Naive B cell (primary cell): Measurements from ENCODE around the gene AATK. TPM values are rescaled to one million over a fixed set of nuclear protein-coding genes. Genes with fewer than 3 reads are reported as not detected.
"Not testable (repeated sequence)": the region's sequence is repeated elsewhere in the genome, so short reads cannot be mapped to it uniquely, and the experiment has no call there.

ENCODE experiments used
- ATAC-seq, 2 donors: fragments of 150-1000 bp; cut with Tn5 transposase; 2 replicates each; pipeline ENCODE4 v1.10.0; 2021; ENCODE audit warnings: low read depth in 2 of 2, mild to moderate bottlenecking in 2 of 2, moderate library complexity in 2 of 2
- DNase-seq: peaks from one replicate; pipeline ENCODE4 v3.0.0; 2022
- H3K27ac Mint-ChIP-seq, 6 donors: one replicate each; pipeline ENCODE4 v1.8.0; 2020 to 2022; ENCODE audit warnings: mild to moderate bottlenecking in 6 of 6, mixed read lengths in 6 of 6, moderate library complexity in 5 of 6, inconsistent platforms in 2 of 6
- H3K27me3 Mint-ChIP-seq, 3 donors: one replicate each; pipeline ENCODE4 v1.8.0; 2021 to 2022; ENCODE audit warnings: mixed read lengths in 3 of 3, mild to moderate bottlenecking in 1 of 3
- H3K36me3 Mint-ChIP-seq, 2 donors: one replicate each; pipeline ENCODE4 v1.8.0; 2020 to 2022; ENCODE audit warnings: mixed read lengths in 2 of 2, inconsistent platforms in 1 of 2, mild to moderate bottlenecking in 1 of 2
- H3K4me1 Mint-ChIP-seq, 3 donors: one replicate each; pipeline ENCODE4 v1.8.0; 2020 to 2022; ENCODE audit warnings: mixed read lengths in 3 of 3, inconsistent platforms in 1 of 3, mild to moderate bottlenecking in 1 of 3, moderate library complexity in 1 of 3
- H3K4me3 Mint-ChIP-seq, 8 donors: one replicate each; pipeline ENCODE4 v1.8.0; 2020 to 2022; ENCODE audit warnings: mild to moderate bottlenecking in 8 of 8, mixed read lengths in 8 of 8, moderate library complexity in 8 of 8, inconsistent platforms in 2 of 8
- H3K9me3 Mint-ChIP-seq, 7 donors: one replicate each; pipeline ENCODE4 v1.8.0; 2020 to 2022; ENCODE audit warnings: mixed read lengths in 7 of 7, mild to moderate bottlenecking in 5 of 7, inconsistent platforms in 2 of 7, moderate library complexity in 1 of 7
- polyA plus RNA-seq, 6 donors: library from polyadenylated mRNA; unstranded; fragments of 300-500 nt; fragmentation: Illumina TruSeq; gene quantifications; one replicate each; pipeline ENCODE4 v1.2.3, GENCODE V29; 2021; ENCODE audit warnings: low read depth in 6 of 6

AATK gene
- polyA plus RNA-seq, 6 donors from 2014 or later, result not detected

DNA sequence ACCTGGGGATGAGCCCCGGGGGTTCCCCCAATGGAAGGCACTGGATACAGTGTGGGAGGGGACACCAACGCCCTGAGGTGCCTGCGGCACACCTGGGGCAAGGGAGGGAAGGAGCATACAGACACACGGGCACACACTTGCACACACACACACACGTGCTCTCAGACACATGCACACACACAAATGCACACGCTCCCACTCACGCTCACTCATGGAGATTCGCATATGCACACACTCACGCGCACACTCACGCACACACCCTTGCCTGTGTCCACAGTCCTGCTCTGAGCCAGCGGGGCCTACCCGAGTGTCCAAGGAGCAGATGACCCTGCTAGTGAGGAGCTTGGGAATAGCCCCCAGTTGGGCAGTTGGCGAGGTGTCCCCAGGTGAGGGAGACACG is 17.4 kb downstream of the AATK start:
- peaks cover 10 to 40% (median 26%) of the 10 kb centered on the region in 3 donors for H3K27me3 Mint-ChIP-seq
- H3K27ac Mint-ChIP-seq, result no peak overlapping the region
- H3K4me3 Mint-ChIP-seq, result no peak overlapping the region
- peaks cover 0 to 3% (median 0%) of the 10 kb centered on the region in 3 donors for H3K4me1 Mint-ChIP-seq
- ATAC-seq (no peak), DNase-seq (no peak)
- no peaks in the 10 kb centered on the region for H3K36me3 Mint-ChIP-seq
- peaks cover 0 to 1% (median 0%) of the 10 kb centered on the region in 7 donors for H3K9me3 Mint-ChIP-seq

DNA sequence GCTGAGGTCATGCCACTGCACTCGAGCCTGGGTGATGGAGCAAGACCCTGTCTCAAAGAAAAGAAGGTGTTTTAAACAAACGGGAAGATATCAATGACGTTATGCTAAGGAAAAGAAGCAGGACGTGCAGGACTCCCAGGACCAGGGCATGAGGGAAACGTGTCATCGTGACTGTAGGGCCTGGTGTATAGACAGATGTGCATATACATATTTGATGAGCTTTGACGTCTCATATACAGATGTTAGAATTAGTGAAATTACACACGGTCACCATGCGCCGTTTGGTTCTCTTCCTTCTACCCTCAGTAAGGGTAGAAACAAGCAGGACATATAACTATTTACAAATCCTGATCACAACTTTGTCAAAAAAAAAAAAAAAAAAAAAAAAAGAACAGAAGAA is 18.3 kb downstream of the AATK start:
- ATAC-seq (no peak), DNase-seq (no peak)
- H3K9me3 Mint-ChIP-seq, result peaks cover 0 to 1% (median 0%) of the 10 kb centered on the region in 7 donors
- peaks cover 5 to 38% (median 26%) of the 10 kb centered on the region in 3 donors for H3K27me3 Mint-ChIP-seq
- H3K4me1 Mint-ChIP-seq, result peaks cover 0 to 3% (median 0%) of the 10 kb centered on the region in 3 donors
- H3K4me3 Mint-ChIP-seq, result no peak overlapping the region
- H3K36me3 Mint-ChIP-seq, result no peaks in the 10 kb centered on the region
- no peak overlapping the region for H3K27ac Mint-ChIP-seq

DNA sequence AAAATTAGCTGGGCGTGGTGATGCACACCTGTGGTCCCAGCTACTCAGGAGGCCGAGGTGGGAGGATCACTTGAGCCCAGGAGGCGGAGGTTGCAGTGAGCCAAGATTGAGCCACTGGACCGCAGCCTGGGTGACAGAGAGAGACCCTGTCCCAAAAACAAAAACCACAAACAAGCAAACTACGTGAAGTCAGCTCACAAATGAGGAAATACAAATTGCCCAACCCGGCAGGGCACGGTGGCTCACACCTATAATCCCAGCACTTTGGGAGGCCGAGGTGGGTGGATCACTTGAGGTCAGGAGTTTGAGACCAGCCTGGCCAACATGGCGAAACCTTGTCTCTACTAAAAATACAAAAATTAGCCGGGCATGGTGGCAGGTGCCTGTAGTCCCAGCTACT is 19.8 kb downstream of the AATK start:
- H3K36me3 Mint-ChIP-seq, H3K4me3 Mint-ChIP-seq, H3K9me3 Mint-ChIP-seq, ATAC-seq, H3K4me1 Mint-ChIP-seq, DNase-seq: not testable (repeated sequence)
- H3K27me3 Mint-ChIP-seq, result peaks cover 5 to 34% (median 29%) of the 10 kb centered on the region in 3 donors
- H3K27ac Mint-ChIP-seq, result peak overlapping the region in 1 of 6 donors; percentile 28

DNA sequence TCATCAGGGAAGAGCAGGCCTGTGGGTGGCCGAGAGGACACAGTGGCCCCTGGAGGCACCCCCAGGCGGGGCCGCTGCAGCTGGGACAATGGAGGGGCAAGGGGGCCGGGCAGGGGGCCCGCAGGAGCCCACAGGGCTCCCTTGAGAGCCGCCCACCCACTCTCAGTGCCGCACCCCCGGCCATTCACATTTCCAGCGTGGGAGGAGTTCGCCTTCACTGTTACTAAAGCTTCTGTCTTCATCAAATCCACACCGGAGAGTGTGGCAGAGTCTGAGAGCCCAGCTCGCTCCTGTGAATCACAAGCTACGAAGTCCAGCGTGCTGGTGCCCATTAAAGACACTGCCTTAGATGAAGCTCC is 21.6 kb downstream of the AATK start:
- Mint-ChIP-seq H3K4me1 (peaks cover 0 to 3% (median 0%) of the 10 kb centered on the region in 3 donors), H3K4me3 (no peak overlapping the region), H3K36me3 (no peaks in the 10 kb centered on the region), H3K27me3 (peaks cover 5 to 18% (median 15%) of the 10 kb centered on the region in 3 donors), H3K27ac (no peak overlapping the region), H3K9me3 (no peaks in the 10 kb centered on the region)
- DNase-seq (no peak), ATAC-seq (no peak)

GRCh38 chr17:81143717-81144422 is 22.2 kb downstream of the AATK start:
- no peak for DNase-seq
- no peak for ATAC-seq

GRCh38 chr17:81143200-81143527 is 22.9 kb downstream of the AATK start:
- no peak overlapping the region for H3K4me3 Mint-ChIP-seq
- ATAC-seq, result no peak
- peaks cover 0 to 4% (median 0%) of the 10 kb centered on the region in 7 donors for H3K9me3 Mint-ChIP-seq
- H3K27ac Mint-ChIP-seq, result peak overlapping the region in 1 of 6 donors; percentile 30
- peaks cover 0 to 7% (median 5%) of the 10 kb centered on the region in 3 donors for H3K4me1 Mint-ChIP-seq
- peaks cover 5 to 10% (median 9%) of the 10 kb centered on the region in 3 donors for H3K27me3 Mint-ChIP-seq
- DNase-seq, result no peak
- no peaks in the 10 kb centered on the region for H3K36me3 Mint-ChIP-seq

More at GRCh38 chr17:81143717-81144422, 22.2 kb downstream of the AATK start:
- no peak overlapping the region for H3K27ac Mint-ChIP-seq
- no peaks in the 10 kb centered on the region for H3K9me3 Mint-ChIP-seq
- peak overlapping the region in 1 of 8 donors; percentile 29 for H3K4me3 Mint-ChIP-seq
- H3K27me3 Mint-ChIP-seq, result peaks cover 5 to 15% (median 10%) of the 10 kb centered on the region in 3 donors
- H3K36me3 Mint-ChIP-seq, result no peaks in the 10 kb centered on the region
- no peaks in the 10 kb centered on the region for H3K4me1 Mint-ChIP-seq

DNA sequence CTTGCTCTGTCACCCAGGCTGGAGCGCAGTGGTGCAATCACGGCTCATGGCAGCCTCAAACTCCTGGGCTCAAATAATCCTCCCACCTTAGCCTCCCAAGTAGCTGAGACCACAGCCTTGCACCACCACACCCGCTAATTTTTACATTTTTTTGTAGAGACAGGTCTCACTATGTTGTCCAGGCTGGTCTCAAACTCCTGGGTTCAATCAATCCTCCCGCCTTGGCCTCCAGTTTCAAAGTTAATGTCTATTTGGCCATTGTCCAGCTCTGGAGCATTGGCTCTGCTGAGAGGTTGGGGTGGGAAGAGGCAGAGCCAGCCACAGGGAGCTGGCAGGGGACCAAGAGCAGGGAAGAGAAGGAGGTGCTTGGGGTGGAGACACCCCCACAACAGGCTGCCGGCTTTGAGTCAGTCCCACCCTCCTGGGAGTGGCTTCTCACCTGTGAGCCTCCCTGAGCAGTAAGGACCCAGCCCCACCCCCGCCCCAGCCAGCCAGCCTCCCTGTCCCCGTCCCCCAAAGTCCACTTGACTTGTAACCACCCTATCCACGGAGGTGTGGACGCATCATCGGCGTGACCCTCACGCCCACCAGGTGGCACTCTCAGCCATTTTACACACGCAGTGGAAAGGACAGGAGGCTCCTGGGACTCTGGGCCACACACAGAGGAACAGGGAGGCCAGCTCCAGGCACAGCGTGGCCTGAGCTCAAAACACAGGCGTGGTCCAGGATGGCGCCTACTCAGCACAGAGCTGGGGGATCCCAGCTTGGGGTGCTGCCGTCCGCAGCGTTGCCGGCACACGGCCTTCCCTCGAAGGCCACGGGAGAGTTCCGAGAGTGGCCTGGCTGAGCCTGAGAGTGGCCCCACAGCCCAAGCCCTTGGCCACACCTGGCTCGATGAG is 23.5 kb downstream of the AATK start:
- Mint-ChIP-seq H3K36me3 (no peaks in the 10 kb centered on the region), H3K27me3 (peaks cover 5 to 10% (median 8%) of the 10 kb centered on the region in 3 donors), H3K4me1 (peaks cover 0 to 12% (median 9%) of the 10 kb centered on the region in 3 donors), H3K9me3 (peaks cover 0 to 7% (median 0%) of the 10 kb centered on the region in 7 donors), H3K27ac (peak overlapping the region in 1 of 6 donors; percentile 20), H3K4me3 (peak overlapping the region in 1 of 8 donors; percentile 56)
- DNase-seq, result peak; percentile 50
- ATAC-seq, result peak; percentile 84

DNA sequence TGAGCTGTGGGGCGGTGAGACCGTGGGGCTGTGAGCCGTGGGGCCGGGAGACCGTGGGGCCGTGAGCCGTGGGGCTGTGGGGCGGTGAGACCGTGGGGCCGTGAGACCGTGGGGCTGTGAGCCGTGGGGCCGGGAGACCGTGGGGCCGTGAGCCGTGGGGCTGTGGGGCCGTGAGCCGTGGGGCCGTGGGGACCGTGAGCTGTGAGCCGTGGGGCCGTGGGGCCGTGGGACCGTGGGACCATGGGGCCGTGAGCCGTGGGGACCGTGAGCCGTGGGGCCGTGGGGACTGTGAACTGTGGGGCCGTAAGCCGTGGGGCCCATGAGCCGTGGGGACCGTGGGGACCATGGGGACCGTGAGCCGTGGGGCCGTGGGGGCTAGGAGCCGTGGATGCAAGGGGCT is 25.3 kb downstream of the AATK start:
- Mint-ChIP-seq H3K4me1 (peaks cover 0 to 12% (median 9%) of the 10 kb centered on the region in 3 donors), H3K27ac (no peak overlapping the region), H3K36me3 (no peaks in the 10 kb centered on the region), H3K9me3 (peaks cover 0 to 7% (median 0%) of the 10 kb centered on the region in 7 donors), H3K27me3 (peaks cover 0 to 10% (median 8%) of the 10 kb centered on the region in 3 donors), H3K4me3 (no peak overlapping the region)
- DNase-seq (no peak), ATAC-seq (no peak)

GRCh38 chr17:81140018-81140417 is 26.0 kb downstream of the AATK start:
- peaks cover 0 to 7% (median 0%) of the 10 kb centered on the region in 7 donors for H3K9me3 Mint-ChIP-seq
- no peak for DNase-seq
- H3K4me3 Mint-ChIP-seq, result no peak overlapping the region
- H3K4me1 Mint-ChIP-seq, result peaks cover 0 to 12% (median 9%) of the 10 kb centered on the region in 3 donors
- ATAC-seq, result no peak
- peaks cover 0 to 10% (median 8%) of the 10 kb centered on the region in 3 donors for H3K27me3 Mint-ChIP-seq
- no peaks in the 10 kb centered on the region for H3K36me3 Mint-ChIP-seq
- peak overlapping the region in 2 of 6 donors; percentile 44 to 66 for H3K27ac Mint-ChIP-seq

DNA sequence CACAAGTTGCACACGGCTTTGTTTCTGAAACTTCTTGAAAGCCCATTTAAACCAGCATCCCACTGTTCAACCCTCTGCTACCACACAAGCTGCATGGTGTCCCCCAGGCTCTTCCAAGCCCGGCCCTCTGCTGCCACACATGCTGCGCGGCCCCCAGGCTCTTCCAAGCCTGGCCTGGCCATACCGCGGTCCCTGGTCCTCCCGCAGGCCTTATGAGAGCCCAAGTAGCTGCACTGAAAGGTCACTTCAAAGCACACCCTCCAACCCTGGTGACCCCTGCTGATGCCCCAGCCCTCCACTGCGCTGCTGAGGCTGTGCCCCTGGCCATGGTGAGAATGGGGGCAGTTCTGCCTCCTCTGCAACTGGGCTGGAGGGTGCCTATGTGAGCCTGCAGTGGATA is 26.6 kb downstream of the AATK start:
- Mint-ChIP-seq H3K4me1 (peaks cover 0 to 12% (median 9%) of the 10 kb centered on the region in 3 donors), H3K27ac (no peak overlapping the region)

DNA sequence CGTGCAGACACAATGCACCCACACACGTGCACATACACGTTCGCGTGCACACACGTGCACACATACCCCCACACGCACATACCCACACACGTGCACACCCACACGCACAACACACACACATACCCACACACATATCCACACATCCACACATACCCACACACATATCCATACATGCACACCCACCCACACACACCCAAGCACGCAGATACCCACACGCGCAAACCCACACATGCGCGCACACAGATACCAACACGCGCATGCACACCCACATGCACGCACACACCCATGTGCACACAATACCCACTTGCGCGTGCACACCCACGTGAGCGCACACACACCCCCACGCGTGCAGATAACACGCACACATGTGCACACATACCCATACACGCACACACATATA is 27.5 kb downstream of the AATK start:
- H3K36me3 Mint-ChIP-seq, result no peaks in the 10 kb centered on the region
- H3K27ac Mint-ChIP-seq, result no peak overlapping the region
- H3K4me3 Mint-ChIP-seq, result no peak overlapping the region

More for the DNA sequence above, 26.6 kb downstream of the AATK start:
- Mint-ChIP-seq H3K4me3 (no peak overlapping the region), H3K36me3 (no peaks in the 10 kb centered on the region), H3K27me3 (peaks cover 0 to 10% (median 8%) of the 10 kb centered on the region in 3 donors), H3K9me3 (peaks cover 0 to 7% (median 0%) of the 10 kb centered on the region in 7 donors)
- no peak for DNase-seq
- ATAC-seq, result no peak

DNA sequence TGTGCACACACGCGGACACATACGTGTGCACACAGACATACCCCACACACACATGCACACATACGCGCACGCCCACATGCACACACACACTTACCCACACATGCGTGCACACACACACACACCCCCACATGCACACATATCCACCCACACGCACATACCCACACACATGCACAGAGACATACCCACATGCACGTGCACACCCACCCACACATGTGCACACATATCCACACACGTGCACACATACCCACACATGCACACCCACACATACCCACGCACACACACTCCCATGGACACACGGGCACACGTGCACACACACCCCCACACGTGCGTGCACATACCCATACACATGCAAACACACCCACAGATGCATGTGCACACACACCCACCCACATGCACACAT is 27.9 kb downstream of the AATK start:
- Mint-ChIP-seq H3K27ac (peak overlapping the region in 1 of 6 donors; percentile 41), H3K4me1 (peaks cover 0 to 12% (median 9%) of the 10 kb centered on the region in 3 donors), H3K4me3 (no peak overlapping the region), H3K9me3 (peaks cover 0 to 7% (median 0%) of the 10 kb centered on the region in 7 donors), H3K36me3 (no peaks in the 10 kb centered on the region), H3K27me3 (peaks cover 0 to 10% (median 0%) of the 10 kb centered on the region in 3 donors)
- ATAC-seq, result no peak
- no peak for DNase-seq

More for the DNA sequence above, 27.5 kb downstream of the AATK start:
- ATAC-seq (no peak), DNase-seq (no peak)
- H3K9me3 Mint-ChIP-seq, result peaks cover 0 to 7% (median 0%) of the 10 kb centered on the region in 7 donors
- peaks cover 0 to 10% (median 2%) of the 10 kb centered on the region in 3 donors for H3K27me3 Mint-ChIP-seq
- H3K4me1 Mint-ChIP-seq, result peaks cover 0 to 12% (median 9%) of the 10 kb centered on the region in 3 donors

DNA sequence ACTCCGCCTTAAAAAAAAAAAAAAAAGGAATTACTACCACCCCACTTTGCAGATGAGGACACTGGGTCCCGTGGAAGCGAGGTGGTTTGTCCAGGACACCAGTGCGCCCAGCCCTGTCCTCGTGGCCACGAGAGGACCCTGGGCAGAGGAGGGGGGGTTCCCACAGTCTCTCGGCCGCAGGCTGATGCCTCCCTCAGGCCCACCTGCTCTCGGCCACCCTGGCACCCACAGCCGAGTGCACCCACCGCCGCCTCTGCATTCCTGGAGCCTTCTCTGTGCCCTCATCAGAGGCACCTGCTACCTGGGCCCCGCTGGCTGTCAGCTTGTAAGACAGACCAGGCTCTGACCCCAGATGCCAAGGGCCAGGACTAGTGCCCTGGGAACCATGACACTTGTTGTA is 28.8 kb downstream of the AATK start:
- Mint-ChIP-seq H3K9me3 (peaks cover 0 to 7% (median 0%) of the 10 kb centered on the region in 7 donors), H3K27me3 (peaks cover 0 to 6% (median 0%) of the 10 kb centered on the region in 3 donors), H3K36me3 (no peaks in the 10 kb centered on the region), H3K4me3 (no peak overlapping the region), H3K4me1 (peaks cover 0 to 12% (median 9%) of the 10 kb centered on the region in 3 donors), H3K27ac (no peak overlapping the region)
- DNase-seq (no peak), ATAC-seq (no peak)
